ENCODE data around the gene TNNT3. TPM values are rescaled to one million over a fixed set of nuclear protein-coding genes. Genes with fewer than 3 reads are reported as not detected.
A peak's percentile ranks its signal among the peaks of the same experiment; 100 is the strongest.

Gene TNNT3
- total RNA-seq, 2 experiments from 2014 or later: 2.1 TPM

- ATAC-seq (no peak), DNase-seq (no peak)
- Mint-ChIP-seq H3K9me3 (ENCODE audit: low read depth) (no peaks in the 10 kb centered on the region), H3K4me3 (no peak overlapping the region), H3K27ac (no peak overlapping the region), H3K4me1 (peaks cover 7% of the 10 kb centered on the region), H3K36me3 (ENCODE audit: low read depth) (no peaks in the 10 kb centered on the region), H3K27me3 (peaks cover 5% of the 10 kb centered on the region)
- POLR2A ChIA-PET: no interaction called here
- CTCF ChIA-PET: no interaction called here
- intact Hi-C loops (cut with DNase I, micrococcal nuclease): no loop called here
Observed at GRCh38 chr11:1926156-1927025, 6.9 kb downstream of the TNNT3 start.

GRCh38 chr11:1927026-1927847 is 7.7 kb downstream of the TNNT3 start:
- ChIA-PET CTCF (no interaction called here), POLR2A (no interaction called here)
- no peak for ATAC-seq
- intact Hi-C loops (cut with DNase I, micrococcal nuclease): no loop called here
- no peaks in the 10 kb centered on the region for H3K36me3 Mint-ChIP-seq (ENCODE audit: low read depth)
- no peaks in the 10 kb centered on the region for H3K9me3 Mint-ChIP-seq (ENCODE audit: low read depth)
- H3K4me3 Mint-ChIP-seq: no peak overlapping the region
- peaks cover 8% of the 10 kb centered on the region for H3K27me3 Mint-ChIP-seq
- peaks cover 7% of the 10 kb centered on the region for H3K4me1 Mint-ChIP-seq
- DNase-seq: no peak
- H3K27ac Mint-ChIP-seq: no peak overlapping the region

- Mint-ChIP-seq H3K4me1 (peaks cover 7% of the 10 kb centered on the region), H3K9me3 (ENCODE audit: low read depth) (no peaks in the 10 kb centered on the region), H3K4me3 (no peak overlapping the region), H3K27ac (no peak overlapping the region), H3K27me3 (peaks cover 12% of the 10 kb centered on the region), H3K36me3 (ENCODE audit: low read depth) (no peaks in the 10 kb centered on the region)
- intact Hi-C loops (cut with DNase I, micrococcal nuclease): no loop called here
- CTCF ChIA-PET: no interaction called here
- POLR2A ChIA-PET: no interaction called here
- no peak for DNase-seq
- no peak for ATAC-seq
Observed at GRCh38 chr11:1927848-1928469, 8.5 kb downstream of the TNNT3 start.

DNA sequence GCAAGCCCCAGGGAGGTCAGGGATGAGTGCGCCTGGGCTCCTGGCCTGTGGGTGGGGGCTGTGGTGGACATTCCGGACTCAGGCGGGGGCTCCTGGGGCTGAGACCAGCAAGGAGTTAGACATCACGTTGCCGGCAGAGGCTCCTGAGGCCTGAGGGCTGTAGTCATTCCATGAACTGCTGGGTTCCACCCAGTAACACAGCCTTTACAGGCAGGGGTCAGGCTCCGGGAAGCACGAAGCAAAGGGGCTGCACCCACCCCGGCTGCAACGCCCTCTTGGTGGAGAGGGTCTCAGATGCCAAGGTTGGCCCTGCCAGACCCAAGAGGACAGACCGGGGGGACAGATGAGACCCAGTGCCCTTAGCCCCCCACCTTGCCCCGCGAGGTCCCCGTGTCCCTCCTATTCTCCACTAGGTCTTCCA is 9.0 kb downstream of the TNNT3 start:
- H3K27me3 Mint-ChIP-seq: peaks cover 14% of the 10 kb centered on the region
- CTCF ChIA-PET: no interaction called here
- no peaks in the 10 kb centered on the region for H3K9me3 Mint-ChIP-seq (ENCODE audit: low read depth)
- intact Hi-C loops (cut with DNase I, micrococcal nuclease): no loop called here
- DNase-seq (no peak), ATAC-seq (no peak)
- H3K4me3 Mint-ChIP-seq: no peak overlapping the region
- POLR2A ChIA-PET: no interaction called here
- no peak overlapping the region for H3K27ac Mint-ChIP-seq
- H3K36me3 Mint-ChIP-seq (ENCODE audit: low read depth): no peaks in the 10 kb centered on the region
- H3K4me1 Mint-ChIP-seq: peaks cover 7% of the 10 kb centered on the region

DNA sequence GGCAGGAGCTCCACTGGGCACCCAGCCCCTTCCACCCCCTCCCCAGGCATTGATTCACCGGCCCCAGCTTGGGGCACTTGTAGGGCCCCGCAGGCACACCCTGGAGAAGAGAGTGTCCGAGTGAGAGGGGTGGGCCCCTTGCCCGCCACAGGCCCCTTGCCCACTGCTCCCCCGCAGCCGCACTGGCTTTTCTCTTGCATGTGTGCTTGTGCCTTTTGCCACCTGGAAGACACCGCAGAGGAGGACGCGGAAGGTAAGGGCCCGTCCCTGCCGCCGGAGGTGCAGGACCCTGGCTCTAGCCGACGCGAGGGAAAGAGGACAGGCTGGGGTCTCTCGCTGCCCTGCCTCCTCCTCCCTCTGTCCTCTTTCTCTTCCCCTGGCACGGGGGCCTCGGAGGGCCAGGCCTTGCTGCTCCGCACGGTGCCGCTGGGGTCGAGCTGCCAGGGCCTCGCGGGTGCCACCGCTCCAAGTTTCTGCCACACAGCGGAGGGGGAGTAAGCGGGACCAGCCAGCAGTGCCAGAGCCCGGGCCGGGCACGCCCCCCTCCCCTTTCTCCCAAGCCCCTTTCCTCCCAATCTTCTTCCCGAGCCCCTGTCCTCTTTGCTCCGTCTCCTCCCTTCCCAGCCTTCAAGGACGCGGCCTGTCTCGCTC is 9.5 kb downstream of the TNNT3 start:
- H3K36me3 Mint-ChIP-seq (ENCODE audit: low read depth): no peaks in the 10 kb centered on the region
- peaks cover 2% of the 10 kb centered on the region for H3K4me1 Mint-ChIP-seq
- no peak overlapping the region for H3K4me3 Mint-ChIP-seq
- no peaks in the 10 kb centered on the region for H3K9me3 Mint-ChIP-seq (ENCODE audit: low read depth)
- ChIA-PET CTCF (no interaction called here), POLR2A (no interaction called here)
- H3K27me3 Mint-ChIP-seq: peaks cover 9% of the 10 kb centered on the region
- no peak overlapping the region for H3K27ac Mint-ChIP-seq
- ATAC-seq (no peak), DNase-seq (no peak)
- intact Hi-C loops (cut with DNase I, micrococcal nuclease): no loop called here

DNA sequence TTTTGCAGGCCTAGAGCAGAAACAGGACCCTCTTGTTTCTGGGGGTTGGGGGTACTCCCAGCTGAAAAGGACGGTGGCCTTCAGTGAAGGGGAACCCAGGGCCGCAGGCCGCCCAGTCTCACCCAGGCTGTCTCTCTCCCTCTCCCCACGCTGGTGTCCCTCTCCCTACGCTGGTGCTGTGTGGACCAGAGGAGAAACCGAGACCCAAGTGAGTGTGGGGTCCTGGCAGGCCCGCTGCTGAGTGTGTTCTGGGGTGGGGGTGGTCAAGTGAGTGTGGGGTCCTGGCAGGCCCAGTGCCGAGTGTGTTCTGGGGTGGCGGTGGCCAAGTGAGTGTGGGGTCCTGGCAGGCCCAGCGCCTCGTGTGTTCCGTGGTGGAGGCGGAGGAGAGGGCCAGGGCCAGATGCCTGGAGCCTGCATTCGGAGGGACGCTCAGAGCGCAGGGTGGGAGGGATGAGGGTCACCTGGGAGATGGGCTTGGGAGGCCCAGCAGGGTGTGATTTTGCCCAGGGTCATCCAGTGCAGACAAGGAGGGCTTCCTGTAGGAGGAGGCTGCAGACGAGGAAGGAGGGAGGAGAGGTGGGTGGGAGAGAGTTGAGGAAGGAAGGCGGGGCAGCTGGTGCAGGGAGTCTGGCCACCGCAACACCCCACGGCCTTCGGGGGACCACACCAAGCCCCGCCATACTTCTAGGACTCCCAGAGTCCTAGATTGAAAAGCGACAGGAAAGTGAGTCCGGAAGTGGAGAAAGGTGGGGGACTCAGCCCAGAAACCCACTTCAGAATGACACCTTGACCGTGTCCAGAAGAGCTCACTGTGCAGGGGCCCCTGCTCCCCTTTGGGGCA is 10.3 kb downstream of the TNNT3 start:
- no peaks in the 10 kb centered on the region for H3K9me3 Mint-ChIP-seq (ENCODE audit: low read depth)
- POLR2A ChIA-PET: no interaction called here
- DNase-seq (no peak), ATAC-seq (no peak)
- intact Hi-C loops (cut with DNase I, micrococcal nuclease): no loop called here
- H3K4me3 Mint-ChIP-seq: no peak overlapping the region
- peaks cover 2% of the 10 kb centered on the region for H3K4me1 Mint-ChIP-seq
- peaks cover 9% of the 10 kb centered on the region for H3K27me3 Mint-ChIP-seq
- CTCF ChIA-PET: interaction anchor here (1.1 kb wide), 1 partner anchor 107 kb away, joined by 4 read pairs; no protein-coding TSS in a partner anchor
- no peak overlapping the region for H3K27ac Mint-ChIP-seq
- H3K36me3 Mint-ChIP-seq (ENCODE audit: low read depth): no peaks in the 10 kb centered on the region

DNA sequence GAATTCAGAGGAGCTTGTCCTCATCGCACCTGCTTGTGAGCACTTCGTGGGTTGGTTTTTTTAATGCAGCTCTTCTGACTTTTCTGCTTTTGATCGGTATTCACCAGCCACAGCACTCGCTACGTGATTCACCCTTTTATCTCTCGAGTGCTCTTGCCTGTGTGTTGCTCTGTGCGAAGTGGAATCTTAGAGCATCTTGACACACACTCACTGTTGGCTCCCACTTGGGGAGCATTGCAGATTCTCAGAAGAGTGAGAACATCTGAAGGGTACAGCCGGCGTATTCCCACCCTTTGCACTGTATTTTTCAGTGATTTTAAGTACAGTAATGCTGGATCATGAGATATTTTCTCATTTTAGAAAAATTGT is 10.9 kb downstream of the TNNT3 start:
- peak; percentile 47 for ATAC-seq
- Mint-ChIP-seq H3K27me3 (peaks cover 9% of the 10 kb centered on the region), H3K27ac (no peak overlapping the region), H3K9me3 (ENCODE audit: low read depth) (no peaks in the 10 kb centered on the region), H3K4me3 (no peak overlapping the region), H3K36me3 (ENCODE audit: low read depth) (no peaks in the 10 kb centered on the region), H3K4me1 (peaks cover 2% of the 10 kb centered on the region)
- ChIA-PET CTCF (interaction anchor here (1.1 kb wide), 1 partner anchor 106 kb away, joined by 4 read pairs; no protein-coding TSS in a partner anchor), POLR2A (no interaction called here)
- DNase-seq: peak; percentile 3
- intact Hi-C loops (cut with DNase I, micrococcal nuclease): no loop called here

DNA sequence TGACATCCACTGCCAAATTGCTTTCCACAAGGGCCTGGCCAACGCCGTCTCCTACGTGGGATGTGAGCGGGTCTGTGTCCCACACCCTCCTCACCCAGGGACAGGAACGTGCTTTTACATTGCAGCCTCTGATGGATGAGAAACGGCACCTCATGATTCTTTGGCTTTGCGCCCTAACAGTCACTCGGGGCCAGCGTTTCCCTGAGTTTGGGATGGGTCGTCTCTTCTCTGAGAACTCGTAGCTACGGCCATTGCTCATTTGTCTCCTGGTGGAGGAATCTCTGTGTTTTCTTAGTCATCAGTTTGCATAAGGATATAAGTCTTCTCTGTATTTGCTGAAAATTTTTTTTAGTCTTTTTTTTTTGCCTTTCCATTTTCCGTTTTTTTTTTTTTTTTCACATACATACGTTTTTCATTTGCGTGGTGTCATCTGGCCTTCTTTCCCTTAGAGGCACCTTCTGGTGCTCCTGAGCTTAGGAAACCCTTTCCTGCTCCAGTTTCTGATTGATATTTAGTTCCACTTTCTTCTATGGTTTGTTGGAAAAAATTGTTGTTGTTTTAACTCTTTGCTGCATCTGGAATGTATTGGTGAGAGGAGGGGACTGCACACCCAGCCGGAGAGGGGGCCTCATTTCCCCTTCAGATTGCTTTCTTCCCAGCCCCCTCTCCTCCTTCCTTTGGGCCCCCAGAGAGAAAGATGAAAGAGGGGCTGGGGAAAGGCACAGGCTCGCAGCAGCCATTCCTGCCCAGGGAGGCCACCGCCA is 12.0 kb downstream of the TNNT3 start:
- Mint-ChIP-seq H3K4me3 (no peak overlapping the region), H3K36me3 (ENCODE audit: low read depth) (no peaks in the 10 kb centered on the region), H3K4me1 (peaks cover 2% of the 10 kb centered on the region), H3K9me3 (ENCODE audit: low read depth) (no peaks in the 10 kb centered on the region), H3K27ac (no peak overlapping the region), H3K27me3 (peaks cover 9% of the 10 kb centered on the region)
- intact Hi-C loops (cut with DNase I, micrococcal nuclease): no loop called here
- no peak for DNase-seq
- CTCF ChIA-PET: interaction anchor here (0.6 to 0.7 kb wide), 2 partner anchors 15 to 222 kb away, joined by 3 to 6 read pairs; no protein-coding TSS in a partner anchor
- POLR2A ChIA-PET: no interaction called here
- no peak for ATAC-seq

- Mint-ChIP-seq H3K27ac (no peak overlapping the region), H3K4me1 (peaks cover 2% of the 10 kb centered on the region), H3K4me3 (no peak overlapping the region), H3K36me3 (ENCODE audit: low read depth) (no peaks in the 10 kb centered on the region), H3K9me3 (ENCODE audit: low read depth) (no peaks in the 10 kb centered on the region), H3K27me3 (peaks cover 9% of the 10 kb centered on the region)
- no peak for ATAC-seq
- DNase-seq: no peak
- ChIA-PET POLR2A (no interaction called here), CTCF (no interaction called here)
- intact Hi-C loops (cut with DNase I, micrococcal nuclease): no loop called here
Observed at GRCh38 chr11:1932105-1932480, 12.6 kb downstream of the TNNT3 start.

DNA sequence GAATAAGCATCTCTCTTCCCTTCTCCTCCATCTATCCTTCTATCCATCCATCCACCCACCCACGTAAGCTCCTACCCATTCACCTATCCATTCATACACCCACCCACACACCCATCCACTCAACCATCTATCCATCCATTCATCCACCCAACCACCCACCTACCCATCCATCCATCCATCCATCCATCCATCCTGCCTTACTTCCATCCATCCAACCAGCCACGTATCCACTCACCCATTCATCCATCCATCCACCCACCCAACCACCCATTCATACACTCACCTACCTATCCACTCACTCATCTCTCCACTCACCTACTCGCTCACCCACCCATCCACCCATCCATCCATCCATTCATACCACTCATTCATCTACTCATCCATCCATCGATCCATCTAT is 13.2 kb downstream of the TNNT3 start:
- H3K9me3 Mint-ChIP-seq (ENCODE audit: low read depth): no peaks in the 10 kb centered on the region
- peaks cover 9% of the 10 kb centered on the region for H3K27me3 Mint-ChIP-seq
- H3K4me3 Mint-ChIP-seq: no peak overlapping the region
- ChIA-PET CTCF (no interaction called here), POLR2A (no interaction called here)
- intact Hi-C loops (cut with DNase I, micrococcal nuclease): no loop called here
- H3K36me3 Mint-ChIP-seq (ENCODE audit: low read depth): no peaks in the 10 kb centered on the region
- peaks cover 2% of the 10 kb centered on the region for H3K4me1 Mint-ChIP-seq
- ATAC-seq (no peak), DNase-seq (peak; percentile 1)
- no peak overlapping the region for H3K27ac Mint-ChIP-seq

Data from activated CD4-positive, alpha-beta T cell treated with anti-CD3 and anti-CD28 coated beads for 36 hours (primary cell).